HFF-Myc (cell line): ENCODE measurements around the gene EBF4.

ENCODE experiments used
- DNase-seq: peaks from one replicate; pipeline ENCODE4 v3.0.0-alpha.2; 2011; ENCODE audit warnings: low read depth; ENCODE audit errors: extremely low read depth
- H3K4me3 ChIP-seq: replicated peaks from 2 replicates; pipeline ENCODE4 v1.5.1; 2011; ENCODE audit warnings: low read depth, mild to moderate bottlenecking, control low read depth, low read length
- TF ChIP-seq, protein P1 (sequence below): IDR thresholded peaks from 2 replicates; pipeline ENCODE4 v1.5.1; 2012; ENCODE audit warnings: mild to moderate bottlenecking, low read depth, low read length, control low read depth; ENCODE audit errors: missing control alignments

The EBF4 gene

DNA sequence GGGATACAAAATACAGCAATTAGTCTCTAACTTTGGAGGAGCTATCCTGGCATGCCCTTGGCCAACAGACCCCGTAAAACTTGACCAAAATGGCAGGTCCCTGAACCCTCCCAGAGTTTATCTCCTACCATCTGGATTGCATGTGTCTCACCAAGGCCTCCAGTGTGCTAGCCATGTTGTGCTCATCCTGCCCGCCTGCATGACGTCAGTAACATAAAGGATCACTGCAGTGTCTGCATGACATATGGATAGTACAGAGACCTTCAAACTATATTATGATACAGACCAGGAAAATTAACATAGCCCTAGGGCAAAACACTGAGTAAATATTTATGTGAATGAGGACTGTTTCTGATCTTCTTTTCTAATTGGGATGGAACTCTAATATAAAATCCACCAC, 82.6 kb downstream of the EBF4 start:
- H3K4me3 ChIP-seq = no peak overlapping the region
- peak; percentile 51 for DNase-seq
- TF ChIP-seq, protein P1, sequence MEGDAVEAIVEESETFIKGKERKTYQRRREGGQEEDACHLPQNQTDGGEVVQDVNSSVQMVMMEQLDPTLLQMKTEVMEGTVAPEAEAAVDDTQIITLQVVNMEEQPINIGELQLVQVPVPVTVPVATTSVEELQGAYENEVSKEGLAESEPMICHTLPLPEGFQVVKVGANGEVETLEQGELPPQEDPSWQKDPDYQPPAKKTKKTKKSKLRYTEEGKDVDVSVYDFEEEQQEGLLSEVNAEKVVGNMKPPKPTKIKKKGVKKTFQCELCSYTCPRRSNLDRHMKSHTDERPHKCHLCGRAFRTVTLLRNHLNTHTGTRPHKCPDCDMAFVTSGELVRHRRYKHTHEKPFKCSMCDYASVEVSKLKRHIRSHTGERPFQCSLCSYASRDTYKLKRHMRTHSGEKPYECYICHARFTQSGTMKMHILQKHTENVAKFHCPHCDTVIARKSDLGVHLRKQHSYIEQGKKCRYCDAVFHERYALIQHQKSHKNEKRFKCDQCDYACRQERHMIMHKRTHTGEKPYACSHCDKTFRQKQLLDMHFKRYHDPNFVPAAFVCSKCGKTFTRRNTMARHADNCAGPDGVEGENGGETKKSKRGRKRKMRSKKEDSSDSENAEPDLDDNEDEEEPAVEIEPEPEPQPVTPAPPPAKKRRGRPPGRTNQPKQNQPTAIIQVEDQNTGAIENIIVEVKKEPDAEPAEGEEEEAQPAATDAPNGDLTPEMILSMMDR = no peak

DNA sequence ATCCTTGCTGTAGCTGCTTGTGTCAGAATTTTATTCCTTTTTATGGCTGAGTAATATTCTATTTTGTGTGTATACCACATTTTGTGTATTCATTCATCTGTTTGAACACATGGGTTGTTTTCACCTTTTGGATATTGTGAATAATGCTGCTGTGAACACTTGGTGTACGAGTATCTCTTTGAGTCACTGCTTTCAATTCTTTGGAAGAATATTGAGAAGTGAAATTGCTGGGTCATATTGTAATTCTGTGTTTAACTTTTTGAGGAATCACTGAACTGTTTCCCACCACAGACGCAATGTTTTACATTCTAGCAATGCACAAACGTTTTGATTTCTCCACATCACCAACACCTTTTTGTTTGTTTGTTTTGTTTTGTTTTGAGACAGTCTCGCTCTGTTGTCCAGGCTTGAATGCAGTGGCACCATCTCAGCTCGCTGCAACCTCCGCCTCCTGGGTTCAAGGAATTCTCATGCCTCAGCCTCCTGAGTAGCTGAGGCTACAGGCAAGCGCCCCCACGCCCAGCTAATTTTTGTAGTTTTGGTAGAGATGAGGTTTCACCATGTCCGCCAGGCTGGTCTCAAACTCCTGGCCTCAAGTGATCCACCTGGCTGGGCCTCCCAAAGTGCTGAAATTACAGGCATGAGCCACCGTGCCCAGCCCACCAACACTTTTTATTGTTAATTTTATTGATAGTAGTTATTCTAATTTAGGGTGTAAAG, 86.2 kb downstream of the EBF4 start:
- no peak for DNase-seq
- TF ChIP-seq, protein P1 = no peak
- H3K4me3 ChIP-seq = no peak overlapping the region

DNA sequence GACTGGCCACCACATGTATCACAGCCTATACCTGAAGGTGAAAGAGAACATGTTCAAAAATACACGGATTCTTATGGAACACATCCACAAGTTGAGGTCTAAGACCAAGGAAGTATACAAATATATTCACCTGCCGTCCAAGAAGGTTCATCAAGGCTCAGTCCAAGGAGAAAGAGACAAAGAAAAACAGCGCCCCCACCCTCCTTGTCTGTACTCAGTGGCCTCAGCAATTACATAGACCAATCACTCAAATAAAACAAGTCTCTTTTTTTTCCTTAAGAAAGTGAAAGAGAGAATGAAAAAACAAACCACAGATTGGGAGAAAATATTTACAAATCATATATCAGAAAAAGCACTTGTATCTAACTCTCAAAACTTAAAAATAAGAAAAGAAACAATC, 88.4 kb downstream of the EBF4 start:
- no peak overlapping the region for H3K4me3 ChIP-seq
- DNase-seq = no peak
- TF ChIP-seq, protein P1 = no peak

DNA sequence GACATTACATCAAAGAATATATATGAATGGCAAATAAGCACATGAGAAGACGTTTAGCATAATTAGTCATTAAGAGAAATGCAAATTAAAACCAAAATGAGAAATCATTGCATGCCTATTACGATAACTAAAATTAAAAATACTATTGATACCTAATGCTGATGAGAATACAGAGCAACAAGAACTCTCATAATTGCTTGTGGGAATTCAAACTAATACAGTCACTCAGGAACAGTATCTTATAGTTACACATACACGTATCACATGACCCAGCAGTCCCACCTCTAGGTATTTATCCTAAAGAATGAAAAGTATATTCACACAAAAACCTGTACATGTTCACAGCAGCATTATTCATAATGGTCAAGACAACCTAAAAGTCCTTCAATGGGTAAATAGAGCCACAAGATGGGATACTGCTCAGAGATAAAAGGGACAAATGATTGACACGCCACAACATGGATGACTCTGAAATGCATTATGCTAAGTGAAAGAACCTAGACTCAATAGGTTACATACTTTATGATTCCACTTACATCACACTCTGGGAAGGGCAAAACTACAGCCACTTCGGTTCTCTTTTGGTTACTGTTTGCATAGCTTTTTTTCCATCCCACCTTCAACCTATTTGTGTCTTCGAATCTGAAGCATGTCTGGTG, 91.5 kb downstream of the EBF4 start:
- TF ChIP-seq, protein P1 = no peak
- H3K4me3 ChIP-seq = no peak overlapping the region
- DNase-seq = no peak

DNA sequence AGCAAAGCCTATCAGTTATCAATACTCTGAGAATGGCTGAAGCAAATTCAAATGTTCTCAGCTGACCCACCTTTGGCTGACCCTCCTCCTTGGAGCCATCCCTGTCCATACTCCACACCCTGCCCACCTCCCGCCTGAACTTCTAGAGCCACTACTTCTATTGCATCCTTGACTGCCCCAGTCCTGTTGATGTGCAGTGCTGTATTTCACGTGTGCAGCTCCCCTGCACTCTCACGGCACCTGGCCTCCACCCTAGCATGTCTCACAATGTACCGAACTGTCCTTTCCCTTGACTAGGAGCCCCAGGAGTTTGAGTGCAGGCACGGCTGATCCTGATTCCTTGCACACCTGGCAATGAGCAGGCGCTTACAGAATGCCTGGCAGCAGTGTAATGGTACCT, 100.9 kb downstream of the EBF4 start:
- no peak for DNase-seq
- no peak overlapping the region for H3K4me3 ChIP-seq
- TF ChIP-seq, protein P1 = no peak

DNA sequence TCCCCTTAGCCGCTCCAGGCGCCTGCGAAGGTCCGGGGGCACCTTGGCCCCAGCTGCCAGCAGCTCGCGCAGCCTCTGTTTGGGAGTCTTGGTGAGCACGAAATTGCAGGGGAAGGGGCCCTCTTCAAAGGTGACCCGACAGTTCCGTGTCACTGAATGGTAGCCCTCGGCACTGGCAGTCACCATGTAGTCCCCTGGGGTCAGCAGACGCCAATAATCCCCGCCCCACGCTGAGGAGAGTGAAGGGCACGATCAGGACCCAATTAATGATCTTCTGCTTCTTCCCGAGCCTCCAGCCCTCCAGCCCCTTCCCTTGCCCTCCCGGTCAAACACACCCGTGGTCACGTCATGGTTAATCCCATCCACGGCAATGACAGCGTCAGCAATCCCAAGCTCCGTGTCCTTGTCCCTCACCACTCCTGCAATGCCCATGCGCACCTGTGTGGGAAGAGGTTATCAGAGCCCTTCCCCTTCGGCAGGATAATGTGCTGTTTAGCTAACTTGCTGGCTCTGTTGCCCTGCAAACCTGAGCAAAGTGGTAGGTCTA, 101.7 kb downstream of the EBF4 start:
- TF ChIP-seq, protein P1 = no peak
- no peak overlapping the region for H3K4me3 ChIP-seq
- no peak for DNase-seq
